KOPT-K1 (cell line): ENCODE results near the gene ADSS1.
A peak's percentile ranks its signal among the peaks of the same experiment; 100 is the strongest.

Experiments
- H3K27ac ChIP-seq: fragments of 200-600 bp; sonication (generic); 2 replicates; pipeline ENCODE4 v1.5.1; 2016; ENCODE audit warnings: antibody characterized with exemption, mild to moderate bottlenecking, low read depth, low read length; ENCODE audit not compliant: poor library complexity, severe bottlenecking
- H3K36me3 ChIP-seq: fragments of 200-600 bp; sonication (generic); 2 replicates; pipeline ENCODE4 v1.5.1; 2017; ENCODE audit warnings: antibody characterized with exemption, mild to moderate bottlenecking, low read length, moderate library complexity; ENCODE audit not compliant: insufficient read depth
- H3K9me3 ChIP-seq: fragments of 200-600 bp; sonication (generic); 2 replicates; pipeline ENCODE4 v1.5.1; 2017; ENCODE audit warnings: antibody characterized with exemption, low read length, mild to moderate bottlenecking; ENCODE audit not compliant: insufficient read depth, poor library complexity, severe bottlenecking

The ADSS1 gene

GRCh38 chr14:104766863-104767633 lies 43.0 kb downstream of the ADSS1 start:
- H3K27ac ChIP-seq: no peak overlapping the region
- H3K36me3 ChIP-seq: peaks cover 48% of the 10 kb centered on the region
- H3K9me3 ChIP-seq: peaks cover 9% of the 10 kb centered on the region

GRCh38 chr14:104767634-104767918 lies 43.5 kb downstream of the ADSS1 start:
- Histone ChIP-seq H3K9me3 (peaks cover 9% of the 10 kb centered on the region), H3K27ac (no peak overlapping the region), H3K36me3 (peaks cover 48% of the 10 kb centered on the region)

GRCh38 chr14:104768437-104769323 lies 44.7 kb downstream of the ADSS1 start:
- Histone ChIP-seq H3K36me3 (peaks cover 53% of the 10 kb centered on the region), H3K9me3 (peaks cover 9% of the 10 kb centered on the region), H3K27ac (peak overlapping the region; percentile 38)

GRCh38 chr14:104769324-104770071 lies 45.5 kb downstream of the ADSS1 start:
- peaks cover 61% of the 10 kb centered on the region for H3K36me3 ChIP-seq
- no peak overlapping the region for H3K27ac ChIP-seq
- peaks cover 9% of the 10 kb centered on the region for H3K9me3 ChIP-seq

- peaks cover 67% of the 10 kb centered on the region for H3K36me3 ChIP-seq
- H3K27ac ChIP-seq: no peak overlapping the region
- peaks cover 9% of the 10 kb centered on the region for H3K9me3 ChIP-seq
Observed at GRCh38 chr14:104770072-104770579, 46.1 kb downstream of the ADSS1 start.

GRCh38 chr14:104770851-104771272 lies 46.8 kb downstream of the ADSS1 start:
- H3K36me3 ChIP-seq: peaks cover 75% of the 10 kb centered on the region
- H3K27ac ChIP-seq: no peak overlapping the region
- H3K9me3 ChIP-seq: peaks cover 9% of the 10 kb centered on the region

- Histone ChIP-seq H3K9me3 (peaks cover 9% of the 10 kb centered on the region), H3K27ac (no peak overlapping the region), H3K36me3 (peaks cover 80% of the 10 kb centered on the region)
Observed at GRCh38 chr14:104771374-104771773, 47.3 kb downstream of the ADSS1 start.

GRCh38 chr14:104771918-104772706 lies 48.1 kb downstream of the ADSS1 start:
- peaks cover 87% of the 10 kb centered on the region for H3K36me3 ChIP-seq
- H3K9me3 ChIP-seq: peaks cover 9% of the 10 kb centered on the region
- H3K27ac ChIP-seq: no peak overlapping the region

GRCh38 chr14:104772707-104773504 lies 48.9 kb downstream of the ADSS1 start:
- H3K27ac ChIP-seq: no peak overlapping the region
- H3K9me3 ChIP-seq: peaks cover 9% of the 10 kb centered on the region
- H3K36me3 ChIP-seq: peaks cover 91% of the 10 kb centered on the region

- Histone ChIP-seq H3K27ac (no peak overlapping the region), H3K9me3 (peaks cover 9% of the 10 kb centered on the region), H3K36me3 (peaks cover 96% of the 10 kb centered on the region)
Observed at GRCh38 chr14:104773505-104774452, 49.8 kb downstream of the ADSS1 start.

- H3K36me3 ChIP-seq: peaks cover 97% of the 10 kb centered on the region
- no peak overlapping the region for H3K27ac ChIP-seq
- H3K9me3 ChIP-seq: peaks cover 9% of the 10 kb centered on the region
Observed at GRCh38 chr14:104774453-104775072, 50.5 kb downstream of the ADSS1 start.

- peaks cover 9% of the 10 kb centered on the region for H3K9me3 ChIP-seq
- peaks cover 96% of the 10 kb centered on the region for H3K36me3 ChIP-seq
- H3K27ac ChIP-seq: no peak overlapping the region
Observed at GRCh38 chr14:104775073-104775489, 51.1 kb downstream of the ADSS1 start.
